Measurements from ENCODE around the gene PREB. TPM values are rescaled to one million over a fixed set of nuclear protein-coding genes. Genes with fewer than 3 reads are reported as not detected.

The PREB gene
- polyA plus RNA-seq, 3 donors: 70.0 to 78.2 (median 71.7) TPM

- no peak for DNase-seq
- WGBS (ENCODE audit: insufficient coverage): 100% methylated on average over 2 of the region's 2 CpGs
- no peaks in the 10 kb centered on the region for H4K20me1 ChIP-seq (ENCODE audit: insufficient read depth, low read length)
- Mint-ChIP-seq H3K9me3 (no peaks in the 10 kb centered on the region), H3K4me3 (no peak overlapping the region), H3K36me3 (peaks cover 0 to 3% of the 10 kb centered on the region in 2 donors), H3K27ac (peak overlapping the region in 1 of 7 donors; percentile 50), H3K27me3 (ENCODE audit: low read depth in 3 of 3) (peaks cover 0 to 3% (median 3%) of the 10 kb centered on the region in 3 donors), H3K4me1 (peaks cover 21% of the 10 kb centered on the region)
- no peak overlapping the region for H3K9ac ChIP-seq (ENCODE audit: insufficient read depth, low read length, poor library complexity, severe bottlenecking)
- H3K4me2 ChIP-seq (replicated peaks; ENCODE audit: extremely low read depth, low read length, poor library complexity, severe bottlenecking): peak overlapping the region; percentile 87
- intact Hi-C loops (cut with micrococcal nuclease): loop anchor here (5.0 kb wide), 4 partner anchors 37 to 207 kb away; partner anchors contain the start of genes PREB (in 2 of the 2), ATRAID (in 1 of the 2), SLC5A6 (in 1 of the 2) and TRIM54 (in 1 of the 2)
- no peaks in the 10 kb centered on the region for H3K27me3 ChIP-seq (ENCODE audit: control insufficient read depth in 2 of 2, insufficient read depth in 2 of 2, low read length in 2 of 2)
- no peaks in the 10 kb centered on the region for H3K79me2 ChIP-seq (ENCODE audit: insufficient read depth, low read length)
- H3K36me3 ChIP-seq (replicated peaks in 1 of 2; ENCODE audit: control insufficient read depth in 1 of 2, insufficient read depth in 2 of 2, low read length in 2 of 2): no peaks in the 10 kb centered on the region
- peak overlapping the region; percentile 97 for H2AFZ ChIP-seq (ENCODE audit: insufficient read depth, low read depth, low read length, poor library complexity, severe bottlenecking)
- peaks cover 23 to 24% of the 10 kb centered on the region in 2 donors for H3K4me1 ChIP-seq (ENCODE audit: control insufficient read depth in 1 of 2, insufficient read depth in 2 of 2, low read length in 2 of 2)
- no peak overlapping the region for H3K27ac ChIP-seq (ENCODE audit: low read depth in 1 of 2, low read length in 2 of 2)
- no peaks in the 10 kb centered on the region for H3K9me3 ChIP-seq (replicated peaks in 1 of 2; ENCODE audit: control insufficient read depth in 1 of 2, insufficient read depth in 1 of 2, low read length in 2 of 2)
- H3K4me3 ChIP-seq (replicated peaks in 1 of 3; ENCODE audit: low read depth in 2 of 3, low read length in 3 of 3): no peak overlapping the region
- no peak for TF ChIP-seq CTCF (IDR thresholded peaks at IDR 0.05)
Observed at GRCh38 chr2:27095427-27095744, 39.0 kb downstream of the PREB start.

GRCh38 chr2:27094353-27094984, 40.0 kb downstream of the PREB start:
- Histone ChIP-seq H3K4me1 (ENCODE audit: control insufficient read depth in 1 of 2, insufficient read depth in 2 of 2, low read length in 2 of 2) (peaks cover 23 to 24% of the 10 kb centered on the region in 2 donors), H3K27ac (ENCODE audit: low read depth in 1 of 2, low read length in 2 of 2) (no peak overlapping the region), H3K9ac (ENCODE audit: insufficient read depth, low read length, poor library complexity, severe bottlenecking) (no peak overlapping the region), H3K4me3 (replicated peaks in 1 of 3; ENCODE audit: low read depth in 2 of 3, low read length in 3 of 3) (no peak overlapping the region), H2AFZ (ENCODE audit: insufficient read depth, low read depth, low read length, poor library complexity, severe bottlenecking) (no peak overlapping the region), H3K4me2 (replicated peaks; ENCODE audit: extremely low read depth, low read length, poor library complexity, severe bottlenecking) (no peak overlapping the region), H4K20me1 (ENCODE audit: insufficient read depth, low read length) (no peaks in the 10 kb centered on the region), H3K27me3 (ENCODE audit: control insufficient read depth in 2 of 2, insufficient read depth in 2 of 2, low read length in 2 of 2) (no peaks in the 10 kb centered on the region), H3K79me2 (ENCODE audit: insufficient read depth, low read length) (no peaks in the 10 kb centered on the region), H3K36me3 (replicated peaks in 1 of 2; ENCODE audit: control insufficient read depth in 1 of 2, insufficient read depth in 2 of 2, low read length in 2 of 2) (no peaks in the 10 kb centered on the region), H3K9me3 (replicated peaks in 1 of 2; ENCODE audit: control insufficient read depth in 1 of 2, insufficient read depth in 1 of 2, low read length in 2 of 2) (no peaks in the 10 kb centered on the region)
- Mint-ChIP-seq H3K9me3 (no peaks in the 10 kb centered on the region), H3K27me3 (ENCODE audit: low read depth in 3 of 3) (peaks cover 0 to 3% (median 3%) of the 10 kb centered on the region in 3 donors), H3K4me1 (peaks cover 21% of the 10 kb centered on the region), H3K36me3 (peaks cover 0 to 3% of the 10 kb centered on the region in 2 donors), H3K4me3 (no peak overlapping the region), H3K27ac (peak overlapping the region in 1 of 7 donors; percentile 78)
- intact Hi-C loops (cut with micrococcal nuclease): no loop called here
- no peak for DNase-seq
- TF ChIP-seq CTCF (IDR thresholded peaks at IDR 0.05): no peak
- WGBS (ENCODE audit: insufficient coverage): 97% methylated on average over 20 of the region's 24 CpGs

Measured in CD14-positive monocyte (primary cell).